GM21515 (cell line): ENCODE measurements around the gene CADM1.

Experiments
- ATAC-seq: cut with Tn5 transposase; IDR thresholded peaks from one replicate; pipeline ENCODE4 v1.9.1; 2021; ENCODE audit not compliant: unreplicated experiment

The CADM1 gene

DNA sequence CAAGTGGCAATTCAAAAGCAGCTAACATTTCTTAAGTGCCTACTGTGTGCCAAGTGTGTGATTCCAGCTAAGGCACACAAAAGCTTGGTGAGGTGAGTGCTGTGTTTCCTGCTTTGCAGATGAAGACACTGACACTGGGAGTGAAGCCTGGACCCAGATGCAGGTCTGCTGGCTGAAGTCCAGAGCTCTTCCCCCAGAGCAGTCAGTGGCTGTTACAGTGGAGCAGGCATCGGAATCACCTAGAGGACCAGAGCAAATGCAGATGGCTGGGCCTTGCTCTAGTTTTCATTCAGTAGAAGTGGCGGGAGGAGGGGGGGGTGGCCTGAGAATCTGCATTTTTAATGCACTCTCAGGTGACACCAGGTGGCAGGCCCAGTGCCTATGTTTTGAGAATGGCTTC is 342.3 kb downstream of the CADM1 start:
- ATAC-seq: no peak

DNA sequence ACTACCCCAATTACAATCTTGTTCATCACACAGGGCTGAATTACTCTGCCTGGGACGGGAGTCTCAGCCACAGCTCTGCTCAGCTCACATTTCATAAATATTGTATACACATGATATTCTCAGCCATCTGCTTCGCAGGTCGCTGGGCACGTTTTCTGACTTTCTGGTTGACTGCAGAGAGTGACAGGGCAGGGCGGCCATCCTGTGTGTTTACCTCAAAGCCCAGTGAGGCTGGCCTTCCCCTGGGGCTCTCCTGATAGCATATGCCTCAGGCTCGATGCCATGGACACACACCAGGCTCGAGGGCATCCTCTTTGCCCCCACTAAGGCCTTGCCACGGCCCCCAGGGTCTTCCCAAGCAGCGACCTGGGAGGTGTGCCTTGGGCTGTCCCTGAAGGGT is 345.0 kb downstream of the CADM1 start:
- no peak for ATAC-seq

GRCh38 chr11:115158053-115158452 is 346.2 kb downstream of the CADM1 start:
- no peak for ATAC-seq

DNA sequence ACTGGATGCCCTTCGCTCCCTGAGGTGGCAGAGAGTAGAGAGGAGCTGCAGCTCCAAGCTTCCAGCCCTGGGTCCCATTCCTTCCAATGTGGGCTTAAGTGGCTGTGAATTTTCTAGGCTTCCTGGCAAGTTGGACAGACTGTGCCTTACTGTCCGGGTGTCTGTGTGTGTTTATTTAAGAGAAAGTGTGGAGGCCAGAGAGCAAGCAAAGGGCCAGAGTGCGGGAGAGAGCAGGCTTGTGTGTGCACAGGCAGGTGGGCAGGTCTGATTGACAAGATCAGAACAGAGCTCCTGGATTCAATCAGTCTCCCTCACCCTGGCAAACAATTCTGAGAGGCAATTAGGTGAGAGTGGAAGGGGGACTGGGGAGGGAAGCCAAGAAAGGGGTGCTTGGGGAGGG is 347.0 kb downstream of the CADM1 start:
- no peak for ATAC-seq

GRCh38 chr11:115155978-115156377 is 348.2 kb downstream of the CADM1 start:
- no peak for ATAC-seq

GRCh38 chr11:115155320-115155719 is 348.9 kb downstream of the CADM1 start:
- no peak for ATAC-seq

- no peak for ATAC-seq
Measured at GRCh38 chr11:115154355-115154736, 349.9 kb downstream of the CADM1 start.

DNA sequence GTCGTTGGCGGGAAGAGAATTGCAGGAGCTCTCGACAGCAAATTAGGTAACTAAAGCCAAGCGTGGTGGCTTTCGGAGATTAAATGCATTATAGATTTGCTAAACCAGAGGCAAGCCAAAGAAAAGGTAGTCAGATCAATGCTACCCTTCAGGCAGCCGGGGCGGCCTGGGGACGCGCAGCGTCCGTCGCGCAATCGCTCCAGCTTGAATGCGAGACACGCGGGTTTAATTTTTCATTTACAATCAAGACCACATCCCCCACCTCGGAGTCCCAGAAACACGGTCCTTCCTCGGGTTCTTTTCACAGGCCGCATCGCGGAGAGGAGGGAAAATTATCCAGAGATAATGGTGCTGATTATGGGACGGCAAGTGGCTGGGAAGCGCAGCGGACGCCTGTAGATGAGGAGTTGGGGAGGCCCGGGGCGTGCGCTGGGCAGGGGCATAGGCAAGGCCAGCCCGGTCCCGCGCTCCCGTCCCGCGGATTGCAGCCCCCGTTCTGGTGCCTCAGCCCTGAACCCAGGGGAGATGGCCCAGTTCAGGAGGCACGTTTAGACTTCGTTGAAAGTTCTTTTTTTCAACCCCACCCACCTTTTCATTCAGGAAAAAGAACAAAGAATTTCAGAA is 350.4 kb downstream of the CADM1 start:
- no peak for ATAC-seq

DNA sequence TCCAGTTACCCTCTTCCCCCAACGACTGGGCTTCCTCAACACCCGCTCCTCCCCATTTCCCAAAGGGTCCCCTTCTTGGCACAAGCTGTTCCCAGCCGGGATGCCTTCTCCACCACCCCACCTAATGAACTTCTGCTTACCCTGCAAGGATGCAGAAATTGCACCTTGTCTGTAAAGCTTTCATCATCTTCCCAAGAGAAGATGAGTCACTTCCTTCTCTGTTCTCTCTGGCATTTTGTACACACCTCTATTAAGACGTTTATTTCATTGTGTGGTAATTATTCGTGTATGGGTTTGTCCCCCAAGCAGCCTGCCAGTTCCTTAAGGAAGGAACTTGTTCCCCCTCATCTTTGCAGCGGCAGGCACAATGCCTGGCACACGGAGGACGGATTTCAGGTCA is 351.1 kb downstream of the CADM1 start:
- ATAC-seq: no peak

DNA sequence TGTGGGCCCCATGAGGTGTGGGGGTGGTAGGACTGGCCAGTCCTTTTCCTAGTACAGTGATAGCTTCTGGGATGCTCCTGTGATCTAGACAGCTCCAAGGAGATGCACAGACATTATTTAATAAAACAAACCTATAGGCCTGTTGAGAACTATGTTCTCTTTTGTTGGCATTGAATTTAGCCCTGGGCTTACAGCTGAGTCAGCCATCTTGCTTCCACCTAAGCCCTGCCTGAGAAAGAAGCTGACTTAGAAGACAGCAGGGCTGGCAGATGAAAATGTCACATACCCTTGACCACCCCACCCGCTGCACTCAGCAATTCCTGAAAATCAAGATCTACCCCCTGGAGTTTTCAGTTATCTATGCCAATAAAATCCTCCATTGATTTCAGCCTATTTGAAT is 353.2 kb downstream of the CADM1 start:
- ATAC-seq: no peak

GRCh38 chr11:115148691-115149090 is 355.5 kb downstream of the CADM1 start:
- no peak for ATAC-seq

DNA sequence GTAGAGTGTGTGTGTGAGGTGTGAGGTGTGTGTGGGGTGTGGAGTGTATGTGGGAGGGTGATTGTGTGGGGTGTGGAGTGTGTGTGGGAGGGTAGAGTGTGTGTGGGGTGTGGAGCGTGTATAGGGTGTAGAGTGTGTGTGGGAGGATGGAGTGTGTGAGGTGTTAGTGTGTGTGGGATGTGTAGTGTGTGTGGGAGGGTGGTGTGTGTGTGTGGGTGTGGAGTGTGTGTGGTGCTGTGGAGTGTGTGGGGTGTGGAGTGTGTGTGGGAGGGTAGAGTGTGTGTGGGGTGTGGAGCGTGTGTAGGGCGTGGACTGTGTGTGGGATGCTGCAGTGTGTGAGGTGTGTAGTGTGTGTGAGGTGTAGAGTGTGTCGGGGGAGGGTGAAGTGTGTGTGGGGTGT is 356.1 kb downstream of the CADM1 start:
- no peak for ATAC-seq

DNA sequence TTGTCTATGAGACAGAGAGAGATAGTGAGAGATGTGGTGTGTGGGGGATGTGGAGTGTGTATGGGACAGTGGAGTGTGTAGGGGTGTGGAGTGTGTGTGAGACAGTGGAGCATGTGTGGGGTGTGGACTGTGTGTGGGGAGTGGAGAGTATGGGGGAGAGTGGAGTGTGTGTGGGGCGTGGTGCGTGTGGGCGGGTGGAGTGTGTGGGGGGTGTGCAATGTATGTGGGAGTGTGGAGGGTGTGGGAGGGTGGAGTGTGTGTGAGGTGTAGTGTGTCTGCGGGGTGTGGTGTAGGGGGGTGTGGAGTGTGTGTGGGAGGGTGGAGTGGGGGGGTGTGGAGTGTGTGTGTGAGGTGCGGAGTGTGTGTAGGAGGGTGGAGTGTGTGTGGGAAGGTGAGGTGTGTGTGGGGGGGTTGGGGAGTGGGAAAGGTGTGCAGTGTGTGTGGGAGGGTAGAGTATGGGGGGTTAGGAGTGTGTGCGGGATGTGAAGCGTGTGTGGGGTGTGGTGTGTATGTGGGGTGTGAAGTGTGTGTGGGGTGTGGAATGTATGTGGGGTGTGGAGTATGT is 356.9 kb downstream of the CADM1 start:
- ATAC-seq: no peak

DNA sequence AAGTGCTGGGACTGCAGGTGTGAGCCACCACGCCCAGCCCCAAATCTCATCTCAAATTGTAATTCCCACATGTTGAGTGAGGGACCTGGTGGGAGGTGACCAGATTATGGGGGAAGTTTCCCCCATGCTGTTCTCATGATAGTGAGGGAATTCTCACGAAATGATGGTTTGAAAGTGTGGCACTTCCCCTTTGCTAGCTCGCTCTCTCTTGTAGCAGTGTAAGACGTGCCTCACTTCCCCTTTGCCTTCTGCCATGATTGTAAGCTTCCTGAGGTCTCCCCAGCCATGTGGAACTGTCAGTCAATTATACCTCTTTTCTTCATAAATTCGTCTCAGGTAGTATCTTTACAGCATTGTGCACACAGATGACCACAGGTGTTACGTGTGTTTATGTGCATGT is 357.8 kb downstream of the CADM1 start:
- ATAC-seq: no peak

DNA sequence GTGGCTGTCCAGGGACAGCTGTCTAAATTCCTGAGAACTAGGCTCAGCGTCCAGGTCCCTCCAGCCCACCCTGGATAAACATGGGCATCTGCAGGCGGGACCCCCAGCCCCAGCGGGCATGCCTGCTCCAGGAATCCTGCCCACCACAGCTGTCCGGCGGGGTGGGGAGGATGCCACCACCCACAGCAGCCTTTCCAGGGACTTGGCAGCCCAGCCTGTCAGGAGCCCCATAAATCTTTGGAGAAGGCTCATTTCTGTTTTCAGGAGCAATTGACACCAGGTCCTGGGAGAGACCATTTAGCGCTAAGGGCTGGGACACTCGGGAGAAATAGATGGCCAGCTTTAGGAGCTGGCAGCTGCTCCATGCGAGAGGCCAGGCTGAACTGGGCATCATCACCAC is 358.9 kb downstream of the CADM1 start:
- ATAC-seq: no peak

DNA sequence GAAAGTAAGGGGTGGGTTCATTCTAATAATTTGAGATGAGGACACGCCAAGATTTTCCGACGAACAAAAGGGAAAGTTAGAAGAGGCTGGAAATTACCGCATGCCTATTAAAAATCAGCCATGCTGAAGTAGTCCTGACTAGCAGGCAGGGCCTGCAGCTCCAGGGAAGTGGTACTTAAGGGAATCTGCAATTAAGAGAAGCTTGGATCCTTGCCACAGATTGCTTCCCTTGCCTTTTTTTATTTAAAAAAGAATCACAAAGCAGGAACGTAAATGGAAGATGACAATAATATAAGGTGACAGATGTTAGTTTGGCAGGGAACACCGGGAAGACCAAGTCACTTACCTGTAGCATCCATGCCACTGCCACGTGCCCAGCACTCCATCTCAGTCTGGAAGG is 359.3 kb downstream of the CADM1 start:
- no peak for ATAC-seq

DNA sequence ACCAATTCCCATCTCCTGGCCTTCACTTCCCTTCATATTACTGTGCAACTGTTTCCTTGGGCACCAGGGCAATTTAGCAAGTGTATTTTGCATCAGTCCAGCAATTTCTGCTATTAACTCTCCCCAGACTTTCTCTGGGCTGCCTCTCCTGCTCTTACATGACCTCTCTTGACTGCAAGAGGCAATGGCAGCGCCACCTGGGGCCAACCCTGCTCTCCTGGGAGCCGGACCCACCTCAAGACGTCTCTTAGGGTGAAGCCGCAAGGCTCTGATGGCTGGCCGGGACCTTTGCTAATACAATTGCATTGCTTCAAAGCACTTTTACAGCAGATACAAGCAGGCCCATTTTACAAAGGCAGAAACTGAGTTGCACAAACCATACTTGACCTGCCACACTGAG is 360.2 kb downstream of the CADM1 start:
- no peak for ATAC-seq

DNA sequence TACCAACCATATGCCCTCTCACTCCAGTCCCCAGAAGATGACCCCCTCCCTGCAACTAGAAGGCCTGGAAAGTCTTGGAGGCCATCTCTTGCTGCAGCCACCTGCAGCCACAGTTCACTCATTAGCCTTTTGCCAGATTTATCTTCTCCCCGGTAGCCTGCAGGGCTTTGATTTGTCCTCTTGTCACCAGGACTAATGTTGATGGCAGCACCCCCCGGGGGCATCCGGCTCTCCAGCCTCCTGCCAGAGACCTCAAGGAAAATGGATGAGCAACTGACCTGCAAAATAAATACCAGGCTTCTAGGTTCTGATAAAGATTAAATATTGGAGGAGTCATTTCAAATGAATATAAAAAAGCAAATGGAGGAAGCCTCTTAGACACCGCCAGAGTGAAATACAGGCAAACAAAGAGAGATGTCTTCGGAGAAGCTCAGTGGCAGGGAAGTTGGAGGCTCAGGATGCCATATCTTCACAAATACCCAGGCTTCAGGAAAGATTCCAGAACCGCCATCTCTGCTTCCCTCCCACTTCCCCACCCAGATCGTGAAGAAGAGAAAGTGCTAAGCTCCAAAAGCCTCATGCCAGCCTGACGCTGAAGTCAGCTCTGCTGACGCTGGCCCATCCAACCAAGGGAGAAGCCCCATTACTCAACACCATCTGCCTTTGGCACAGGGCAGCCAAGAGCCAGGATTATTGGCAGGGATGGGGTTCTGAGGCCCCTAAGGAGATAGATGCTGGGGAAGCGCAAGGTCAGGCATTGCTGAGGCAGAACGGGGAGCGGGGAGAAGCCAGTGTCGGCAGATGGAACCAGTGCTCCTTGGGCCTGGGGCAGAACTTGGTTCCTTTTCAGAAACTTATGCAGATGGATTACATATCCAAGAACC is 362.7 kb downstream of the CADM1 start:
- ATAC-seq: no peak

DNA sequence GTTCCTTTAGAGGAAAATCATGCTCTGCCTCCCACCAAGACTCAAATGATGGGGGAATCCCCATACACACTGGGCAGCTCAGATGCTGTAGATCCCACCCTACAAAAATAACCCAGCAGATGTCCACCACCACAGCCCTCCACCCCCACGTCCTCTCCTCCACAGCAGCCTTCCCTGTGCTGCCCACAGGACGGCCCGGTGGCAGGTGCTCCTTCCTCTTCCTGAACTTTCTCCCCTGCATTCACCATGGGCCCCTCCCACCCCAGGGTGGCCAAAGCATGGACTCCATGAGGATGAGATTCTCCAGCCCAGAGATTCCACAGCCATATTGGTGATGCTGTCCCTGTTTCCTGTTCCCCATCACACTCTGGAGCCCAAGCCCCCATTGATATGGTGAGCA is 368.3 kb downstream of the CADM1 start:
- no peak for ATAC-seq

DNA sequence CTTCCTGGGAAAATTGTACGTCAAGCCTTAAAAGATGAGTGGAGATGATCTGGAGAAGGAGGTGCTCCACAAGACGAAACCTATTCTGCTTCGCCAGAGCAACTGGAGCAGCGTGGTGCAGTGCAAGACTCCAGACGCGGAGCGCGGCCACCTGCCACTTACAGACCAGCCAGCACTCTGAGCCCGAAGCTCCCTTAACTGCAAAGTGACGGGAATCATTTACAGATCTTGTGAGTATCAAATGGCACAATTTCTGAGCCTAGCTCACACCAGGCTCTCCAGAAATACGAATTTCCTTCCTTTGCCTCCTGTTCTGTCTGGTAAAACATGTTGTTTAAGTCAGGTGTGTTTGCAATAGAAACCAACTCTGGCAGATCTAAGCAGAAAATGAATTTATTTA is 369.3 kb downstream of the CADM1 start:
- ATAC-seq: no peak

DNA sequence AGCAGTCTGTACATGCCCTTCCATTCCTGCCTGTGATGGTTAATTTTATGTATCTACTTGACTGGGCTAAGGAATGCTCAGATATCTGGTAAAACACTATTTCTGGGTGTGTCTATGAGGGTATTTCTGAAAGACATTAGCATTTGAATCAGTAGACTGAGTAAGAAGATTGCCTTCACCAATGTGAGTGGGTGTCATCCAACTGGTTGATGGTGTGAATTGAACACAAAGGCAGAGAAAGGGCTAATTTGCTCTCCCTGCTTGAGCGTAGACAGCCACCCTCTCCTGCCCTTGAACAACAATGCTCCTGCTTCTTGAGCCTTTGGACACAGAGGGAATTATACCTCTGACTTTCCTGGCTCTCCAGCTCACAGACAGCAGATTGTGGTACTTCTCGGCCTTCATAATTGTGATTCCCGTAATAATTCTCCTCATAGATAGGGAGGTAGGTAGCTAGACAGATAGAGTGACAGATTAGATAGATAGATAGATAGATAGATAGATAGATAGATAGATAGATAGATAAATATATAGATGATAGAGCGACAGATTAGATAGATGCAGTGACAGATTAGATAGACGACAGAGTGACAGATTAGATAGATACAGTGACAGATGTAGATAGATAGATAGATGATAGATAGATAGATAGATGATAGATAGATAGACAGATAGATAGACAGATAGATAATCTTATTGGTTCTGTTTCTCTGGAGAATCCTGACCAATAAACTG is 370.6 kb downstream of the CADM1 start:
- ATAC-seq: no peak
